ELR (cell line): ENCODE measurements around the gene CD300LD.
"Not testable (repeated sequence)": the region's sequence is repeated elsewhere in the genome, so short reads cannot be mapped to it uniquely, and the experiment has no call there.

Source experiments
- DNase-seq: peaks from one replicate; pipeline ENCODE4 v3.0.0-alpha.2; 2015; ENCODE audit warnings: low read depth

The CD300LD gene

DNA sequence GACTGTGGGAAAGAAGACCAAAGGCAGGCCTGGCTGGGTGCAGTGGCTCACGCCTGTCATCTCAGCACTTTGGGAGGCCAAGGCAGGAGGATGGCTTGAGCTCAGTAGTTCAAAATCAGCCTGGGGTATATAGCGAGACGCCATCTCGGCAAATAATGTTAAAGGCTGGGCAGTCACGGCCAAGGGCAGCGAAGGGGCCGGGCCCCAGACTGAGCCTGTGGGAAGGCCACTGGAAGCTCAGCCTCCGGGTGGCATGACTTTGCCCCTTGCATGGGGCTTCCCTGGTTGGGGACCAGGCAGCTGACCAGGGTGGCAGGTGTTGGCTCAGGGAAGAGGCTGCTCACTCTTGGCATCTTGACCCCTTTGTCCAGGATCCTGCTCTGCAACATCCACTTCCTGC is 14.0 kb upstream of the CD300LD start:
- no peak for DNase-seq

DNA sequence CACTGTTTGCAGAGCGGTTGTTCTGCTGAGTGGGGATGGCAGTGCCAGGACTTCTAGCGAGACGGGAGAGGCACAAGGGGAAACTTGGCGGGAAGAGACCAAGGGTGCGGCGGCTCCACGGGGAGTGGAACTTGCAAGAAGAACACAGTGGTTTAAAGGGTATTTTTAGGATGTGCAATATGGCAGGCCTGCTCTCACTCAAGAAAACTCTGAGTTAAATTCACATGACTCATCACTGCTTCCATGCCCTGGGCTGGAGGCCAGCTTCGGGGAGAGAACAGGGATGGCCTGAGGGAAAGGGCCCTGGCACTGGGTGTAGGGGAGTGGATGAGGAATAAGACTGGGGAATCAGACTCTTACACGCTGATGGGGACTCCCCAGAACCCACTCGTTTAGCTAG is 13.3 kb upstream of the CD300LD start:
- peak; percentile 72 for DNase-seq

DNA sequence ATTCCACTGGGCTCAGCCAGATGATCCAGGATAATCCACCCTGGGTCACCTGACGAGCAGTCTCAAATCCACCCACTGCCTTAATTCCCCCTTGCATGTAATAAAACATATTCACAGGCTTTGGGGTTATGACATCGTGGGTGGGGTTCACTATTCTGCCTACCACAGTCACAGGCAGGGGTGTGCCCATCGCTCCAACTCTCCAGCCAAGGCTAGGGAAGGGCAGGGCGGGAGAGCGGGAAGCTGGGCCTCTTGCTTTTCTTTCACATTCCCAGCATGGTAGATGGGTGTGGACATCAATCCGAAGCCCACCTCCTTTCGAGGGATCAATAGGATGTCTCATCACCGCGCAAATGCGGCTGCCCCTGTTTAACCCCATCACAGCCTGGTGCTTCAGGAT is 12.7 kb upstream of the CD300LD start:
- DNase-seq: no peak

DNA sequence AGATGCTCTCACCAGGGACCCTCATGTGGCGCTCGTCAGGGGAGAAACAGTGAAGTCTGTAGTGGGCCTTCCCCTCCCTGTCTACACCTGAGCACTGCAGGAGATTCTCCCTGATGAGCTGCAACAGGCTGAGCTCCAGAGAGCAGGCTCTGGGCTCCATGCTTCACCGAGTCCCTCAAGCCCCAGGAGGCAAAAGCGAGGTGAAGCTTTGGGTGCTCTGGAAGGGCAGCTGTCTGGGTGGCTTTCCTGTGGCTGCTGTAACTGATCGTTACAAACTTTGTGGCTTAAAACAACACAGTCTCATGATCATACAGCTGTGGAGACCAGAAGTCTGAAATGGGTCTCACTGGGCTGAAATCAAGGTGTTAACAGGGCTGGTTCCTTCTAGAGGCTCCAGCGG is 12.1 kb upstream of the CD300LD start:
- DNase-seq: no peak

DNA sequence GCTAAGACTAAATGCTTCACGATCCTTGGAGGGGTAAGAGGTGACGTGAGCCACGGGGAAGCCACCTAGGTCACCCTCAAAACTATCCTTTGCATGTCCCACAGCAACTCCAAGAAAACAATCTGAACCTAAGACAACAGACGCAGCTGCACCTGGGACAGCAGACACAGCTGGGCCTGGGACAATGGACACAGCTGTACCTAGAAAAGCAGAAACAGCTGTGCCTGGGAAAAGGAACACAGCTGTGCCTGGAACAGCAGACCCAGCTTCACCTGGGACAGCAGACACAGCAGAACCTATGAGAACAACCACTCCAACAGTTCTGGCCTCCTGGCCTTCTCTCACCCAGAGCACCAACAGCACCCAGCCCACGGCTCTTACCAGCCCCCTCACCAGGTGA is 11.7 kb upstream of the CD300LD start:
- no peak for DNase-seq

DNA sequence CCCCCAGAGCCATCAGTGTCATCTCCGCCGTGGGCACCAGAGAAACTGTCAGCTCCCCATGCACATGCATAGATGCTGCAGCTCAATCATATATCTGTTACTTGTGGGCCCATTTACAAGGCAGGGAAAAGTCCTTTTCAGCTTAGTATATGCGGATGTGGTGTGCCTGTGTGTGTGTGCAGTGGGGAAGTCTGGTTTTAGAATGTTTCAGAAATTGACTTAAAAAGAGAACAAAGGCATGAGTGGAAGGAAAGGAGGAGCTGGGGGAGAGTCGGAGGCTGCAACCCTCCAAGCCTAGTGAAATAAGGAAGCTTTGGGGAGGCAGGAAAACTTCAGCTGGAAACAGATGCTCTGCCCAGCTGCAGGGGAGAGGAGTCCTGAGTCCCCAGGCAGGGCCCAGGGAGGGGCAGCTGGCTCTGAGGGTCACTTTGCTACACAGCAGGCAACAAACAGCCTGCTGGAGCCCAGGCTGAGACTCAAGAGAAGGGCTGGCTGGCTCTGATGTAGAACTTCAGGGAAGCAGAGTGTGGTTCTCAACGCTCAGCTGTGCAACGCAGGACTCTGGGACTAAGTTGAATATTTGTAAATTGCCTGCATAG is 11.1 kb upstream of the CD300LD start:
- no peak for DNase-seq

DNA sequence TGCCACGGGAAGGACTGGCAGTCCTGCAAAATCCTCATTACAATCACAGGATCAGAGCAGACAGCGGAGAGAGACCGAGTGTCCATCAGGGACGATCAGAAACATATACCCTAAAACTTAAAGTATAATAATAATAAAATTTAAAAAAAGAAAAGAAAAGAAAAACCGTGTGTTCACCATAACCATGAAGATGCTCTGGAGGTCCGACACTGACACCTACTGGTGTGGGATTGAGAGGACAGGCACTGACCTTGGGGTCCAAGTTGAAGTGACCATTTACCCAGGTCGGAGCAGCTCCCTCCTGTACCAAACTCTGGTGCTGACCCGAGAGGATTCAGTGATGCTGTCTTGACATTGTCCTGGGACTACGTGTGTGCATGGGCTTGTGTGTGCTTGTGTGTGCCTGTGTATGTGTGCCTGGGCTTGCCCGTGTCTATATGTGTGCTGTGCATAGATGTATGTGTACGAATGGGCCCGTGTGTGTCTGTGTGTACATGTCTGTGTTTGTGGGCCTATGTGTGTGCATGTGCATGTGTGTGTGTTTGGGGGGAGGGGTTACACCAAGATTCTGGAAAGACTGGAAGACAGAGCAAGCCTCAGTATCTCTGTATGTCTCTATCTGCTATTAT is 10.0 kb upstream of the CD300LD start:
- DNase-seq: peak; percentile 62

DNA sequence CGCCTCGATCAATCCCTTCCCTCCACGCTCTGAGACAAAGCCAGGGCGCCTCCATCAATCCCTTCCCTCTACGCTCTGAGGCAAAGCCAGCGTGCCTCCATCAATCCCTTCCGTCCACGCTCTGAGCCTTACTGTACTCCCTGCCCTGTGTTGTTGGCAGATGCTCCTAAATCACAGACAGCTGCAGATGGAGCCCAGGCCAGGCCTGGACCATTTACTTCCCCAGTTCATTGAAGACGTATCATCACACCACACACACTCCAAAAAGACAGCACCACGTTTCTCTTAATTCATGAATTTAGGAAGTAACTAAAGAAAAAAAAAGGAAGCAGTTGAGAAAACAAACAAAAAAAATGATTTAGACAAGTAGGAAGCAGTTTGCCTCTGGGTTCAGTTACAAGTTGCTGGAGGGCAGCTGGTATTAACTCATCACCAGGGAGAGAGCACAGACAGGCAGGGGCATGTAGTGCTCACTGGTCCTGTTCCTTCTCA is 7.4 kb upstream of the CD300LD start:
- DNase-seq: no peak

DNA sequence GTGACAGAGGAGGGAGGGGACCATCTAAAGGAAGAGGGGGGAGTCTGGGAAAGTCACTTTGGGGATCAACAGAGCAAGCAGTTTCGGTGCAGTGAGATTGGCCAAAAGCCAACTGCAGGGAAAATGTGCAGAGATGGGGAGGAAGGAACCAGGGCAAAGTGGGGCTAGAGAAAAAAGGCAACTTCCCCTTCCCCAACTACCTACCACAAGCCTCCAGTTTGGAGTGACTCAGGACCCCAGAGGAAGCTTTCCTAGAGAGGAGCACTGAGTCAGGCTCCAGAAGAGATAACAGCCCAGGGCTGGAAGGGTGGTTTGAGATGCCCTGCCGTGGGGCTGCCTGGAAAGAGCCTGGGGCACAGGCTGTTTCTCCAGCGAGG is 6.9 kb upstream of the CD300LD start:
- DNase-seq: no peak

DNA sequence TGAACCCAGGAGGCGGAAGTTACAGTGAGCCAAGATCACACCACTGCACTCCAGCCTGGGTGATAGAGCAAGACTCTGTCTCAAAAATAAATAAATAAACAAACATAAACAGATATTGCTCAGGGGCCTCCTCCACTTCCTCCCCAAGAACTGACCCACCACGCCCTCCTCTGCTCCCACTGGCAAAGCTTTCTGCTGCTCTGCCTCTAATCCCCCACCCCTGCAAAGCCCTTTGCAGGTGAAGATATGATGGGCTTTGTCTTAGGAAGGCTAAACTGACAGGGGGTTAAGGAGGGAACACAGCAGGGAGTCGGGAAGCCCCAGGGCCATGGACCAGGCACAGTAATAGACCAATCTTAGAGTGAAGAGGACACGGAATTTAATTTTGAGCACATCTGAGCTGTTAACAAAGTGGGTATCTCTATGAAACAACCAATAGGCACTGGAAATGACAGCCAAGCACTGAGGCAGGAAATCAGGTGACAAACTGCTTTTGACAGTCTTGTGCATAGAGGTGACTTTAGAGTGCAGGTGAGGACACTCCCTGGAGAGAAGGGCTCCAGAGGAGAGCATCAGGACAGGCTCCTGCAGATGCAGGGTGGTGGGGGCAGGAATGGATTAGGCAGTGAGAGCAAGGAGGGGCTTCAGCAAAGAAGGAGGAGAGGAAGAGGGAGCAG is 6.4 kb upstream of the CD300LD start:
- no peak for DNase-seq

DNA sequence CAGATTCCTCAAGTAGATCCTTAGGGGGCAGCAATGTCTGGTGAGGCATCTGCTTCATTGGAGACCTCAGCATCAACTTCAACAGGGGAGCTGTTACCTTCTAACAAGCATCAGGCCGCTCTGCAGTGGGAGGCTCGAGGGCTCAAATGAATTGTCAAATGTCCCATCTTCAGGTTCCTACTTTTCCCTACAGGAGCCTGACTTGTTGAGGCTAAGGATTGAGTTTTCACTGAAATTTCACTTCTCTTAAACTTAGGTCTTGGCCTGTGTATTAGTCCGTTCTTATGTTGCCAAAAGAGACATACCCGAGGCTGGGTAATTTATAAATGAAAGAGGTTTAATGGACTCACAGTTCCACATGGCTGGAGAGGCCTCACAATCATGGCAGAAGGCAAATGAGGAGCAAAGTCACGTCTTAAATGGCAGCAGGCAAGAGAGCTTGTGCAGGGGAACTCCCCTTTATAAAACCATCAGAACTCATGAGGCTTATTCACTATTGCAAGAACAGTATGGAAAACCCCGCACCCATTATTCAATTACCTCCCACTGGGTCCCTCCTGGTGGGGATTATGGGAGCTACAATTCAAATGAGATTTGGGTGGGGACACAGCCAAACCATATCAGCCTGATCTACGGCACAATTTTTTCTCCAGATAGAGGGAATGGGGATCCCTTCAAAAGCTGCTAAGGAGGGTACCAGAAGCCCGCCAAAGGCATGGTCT is 5.1 kb upstream of the CD300LD start:
- DNase-seq: no peak

DNA sequence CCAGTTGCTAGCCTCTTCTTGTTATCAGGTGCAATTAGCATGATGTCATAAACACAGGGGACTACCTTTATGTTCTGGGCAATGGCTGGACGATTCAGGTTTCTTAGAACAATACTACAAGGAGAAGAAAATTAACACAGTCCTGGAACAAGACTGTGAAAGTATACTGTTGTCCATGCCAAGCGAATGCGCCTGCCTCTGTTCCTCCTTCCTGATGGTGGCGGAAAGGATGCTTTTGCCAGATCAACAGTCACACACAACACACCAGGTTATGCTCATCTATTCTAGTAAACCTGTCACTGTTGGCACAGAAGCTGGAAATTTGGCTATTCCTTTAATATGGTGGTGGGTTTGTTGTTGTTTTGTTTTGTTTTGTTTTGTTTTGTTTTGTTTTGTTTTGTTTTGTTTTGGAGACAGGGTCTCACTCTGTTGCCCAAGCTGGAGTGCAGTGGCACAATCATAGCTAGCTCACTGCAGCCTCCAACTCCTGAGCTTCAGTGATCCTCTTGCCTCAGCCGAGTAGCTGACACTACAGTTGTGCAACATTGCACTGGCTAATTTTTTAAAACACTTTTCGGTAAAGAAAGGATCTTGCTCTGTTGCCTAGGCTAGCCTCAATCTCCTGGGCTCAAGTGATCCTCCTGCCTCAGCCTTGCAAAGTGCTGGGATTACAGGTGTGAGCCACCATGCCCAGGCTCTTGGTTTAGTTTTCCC is 3.1 kb upstream of the CD300LD start:
- DNase-seq: no peak

DNA sequence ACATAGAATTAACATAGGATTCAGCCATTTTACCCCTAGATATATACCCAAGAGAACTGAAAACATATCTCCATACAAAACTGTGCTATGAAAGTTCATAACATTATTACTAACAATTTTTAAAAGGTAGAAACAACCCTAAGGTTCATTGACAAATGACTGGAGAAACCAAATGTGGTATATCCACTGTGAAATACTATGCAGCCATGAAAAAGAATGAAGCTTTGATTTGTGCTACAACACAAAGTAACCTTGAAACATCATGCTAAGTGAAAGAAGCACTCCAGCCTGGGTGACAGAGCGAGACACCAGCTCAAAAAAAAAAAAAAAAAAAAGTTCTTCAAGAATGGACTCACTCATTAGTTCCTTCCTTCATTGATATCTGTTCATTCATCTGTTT is 580 bp downstream of the CD300LD start:
- no peak for DNase-seq

DNA sequence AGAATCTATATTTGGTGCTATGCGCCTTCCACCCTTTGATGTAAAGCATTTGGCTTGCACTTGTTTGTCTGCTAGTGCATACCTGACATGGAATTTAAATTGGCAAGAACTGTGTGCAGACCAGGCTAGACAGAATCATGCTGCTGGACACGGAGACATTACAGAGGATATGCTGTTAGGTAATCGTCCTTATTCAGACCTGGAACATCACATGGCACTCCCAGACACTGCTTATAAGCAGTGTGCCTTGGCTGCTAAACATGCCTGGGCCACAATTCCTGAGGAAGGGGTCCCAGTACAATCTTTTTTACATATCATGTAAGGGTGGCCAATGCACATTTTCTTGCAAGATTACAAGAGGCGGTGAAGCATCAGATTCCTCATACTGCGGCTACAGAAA is 6.4 kb downstream of the CD300LD start:
- no peak for DNase-seq

DNA sequence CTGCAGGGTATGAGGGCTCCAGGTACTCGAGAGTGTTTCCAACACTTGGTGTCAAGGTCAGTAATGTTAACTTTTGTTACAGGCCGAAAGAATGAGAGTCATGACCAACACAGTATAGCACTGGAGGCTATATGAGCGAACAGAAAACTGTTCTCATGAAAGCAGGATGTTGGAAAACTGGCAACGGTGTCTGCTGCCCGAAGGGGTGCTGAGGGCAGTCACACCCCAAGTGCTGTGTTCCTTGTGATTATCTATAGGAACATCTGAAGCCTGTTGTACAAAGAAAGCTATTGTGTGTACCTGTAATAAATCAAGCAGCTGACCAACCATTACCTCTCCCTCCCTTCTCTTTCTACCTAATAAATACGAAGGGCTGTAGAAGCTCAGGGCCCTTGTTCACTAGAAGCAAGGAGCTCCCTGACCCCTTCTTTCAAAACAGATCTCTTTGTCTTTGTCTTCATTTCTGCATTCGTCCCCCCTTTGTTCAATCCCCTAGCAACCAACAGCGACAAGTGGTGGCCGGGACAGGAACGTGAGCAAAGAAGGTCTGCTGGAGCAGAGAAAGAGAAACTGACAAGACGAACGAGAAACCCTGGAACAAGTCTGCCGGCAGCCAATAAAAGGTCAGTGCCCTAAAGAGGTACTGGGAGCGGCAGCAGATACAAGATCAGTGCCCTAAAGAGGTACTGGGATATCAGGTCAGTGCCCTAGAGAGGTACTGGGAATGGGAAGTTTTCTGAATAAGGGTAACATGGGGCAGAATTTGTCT is 7.6 kb downstream of the CD300LD start:
- DNase-seq: no peak

DNA sequence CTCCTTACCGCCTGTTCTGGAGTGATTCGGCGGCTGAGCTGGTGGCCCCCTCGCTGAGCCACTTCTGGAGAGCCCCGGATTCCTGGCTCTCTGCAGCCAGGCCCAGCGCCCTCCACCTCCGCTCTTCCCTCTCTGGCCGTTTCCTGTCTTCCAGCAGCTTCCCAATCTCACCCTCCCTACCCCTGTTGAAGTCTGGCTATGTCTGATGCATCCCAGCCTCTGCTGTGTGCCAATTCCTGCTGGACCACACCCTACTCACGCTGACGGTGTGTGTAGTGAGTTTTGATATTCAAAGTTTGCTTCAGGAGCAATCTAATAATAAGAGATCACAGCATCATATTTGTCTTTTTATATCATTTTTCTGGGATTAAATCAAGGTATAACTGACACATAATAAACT is 9.4 kb downstream of the CD300LD start:
- no peak for DNase-seq

DNA sequence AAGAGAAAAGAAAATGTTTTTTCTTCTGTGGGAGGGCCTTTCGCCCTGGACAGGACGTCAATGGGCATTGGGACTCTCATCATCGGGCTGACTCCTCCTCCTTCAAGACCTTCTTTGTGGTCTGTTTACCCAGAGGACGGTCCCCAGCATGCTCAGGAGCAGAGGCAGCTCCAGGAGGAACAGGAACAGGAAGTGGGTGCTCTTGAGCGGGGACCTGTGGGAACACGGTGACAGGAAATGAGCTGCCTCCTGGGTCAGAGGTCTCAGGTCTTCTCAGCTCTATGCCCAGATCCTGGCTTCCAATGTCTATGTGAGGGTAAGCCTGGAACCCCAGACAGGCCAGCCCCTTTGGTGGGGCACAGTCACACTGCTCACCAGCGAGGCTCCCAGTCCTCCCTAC is 12.2 kb downstream of the CD300LD start:
- DNase-seq: no peak

DNA sequence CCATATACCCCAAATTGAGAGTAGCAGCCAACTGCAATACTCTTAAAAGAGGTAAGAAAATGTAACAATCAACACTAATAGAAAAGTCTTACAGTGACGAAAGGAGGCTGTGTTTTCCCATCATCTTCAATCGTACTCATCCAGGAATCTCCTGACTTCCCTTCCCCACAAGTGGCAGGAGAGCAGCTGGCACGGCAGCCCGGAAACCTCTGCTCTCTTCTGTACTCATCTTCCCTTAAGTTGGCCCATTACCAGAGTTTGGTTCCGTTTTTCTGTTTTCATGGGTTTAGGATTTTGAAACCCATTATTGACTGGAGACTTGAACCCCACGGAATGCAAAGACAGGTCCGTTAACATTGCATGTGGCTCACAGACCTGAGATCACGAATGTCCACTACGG is 13.1 kb downstream of the CD300LD start:
- DNase-seq: no peak

DNA sequence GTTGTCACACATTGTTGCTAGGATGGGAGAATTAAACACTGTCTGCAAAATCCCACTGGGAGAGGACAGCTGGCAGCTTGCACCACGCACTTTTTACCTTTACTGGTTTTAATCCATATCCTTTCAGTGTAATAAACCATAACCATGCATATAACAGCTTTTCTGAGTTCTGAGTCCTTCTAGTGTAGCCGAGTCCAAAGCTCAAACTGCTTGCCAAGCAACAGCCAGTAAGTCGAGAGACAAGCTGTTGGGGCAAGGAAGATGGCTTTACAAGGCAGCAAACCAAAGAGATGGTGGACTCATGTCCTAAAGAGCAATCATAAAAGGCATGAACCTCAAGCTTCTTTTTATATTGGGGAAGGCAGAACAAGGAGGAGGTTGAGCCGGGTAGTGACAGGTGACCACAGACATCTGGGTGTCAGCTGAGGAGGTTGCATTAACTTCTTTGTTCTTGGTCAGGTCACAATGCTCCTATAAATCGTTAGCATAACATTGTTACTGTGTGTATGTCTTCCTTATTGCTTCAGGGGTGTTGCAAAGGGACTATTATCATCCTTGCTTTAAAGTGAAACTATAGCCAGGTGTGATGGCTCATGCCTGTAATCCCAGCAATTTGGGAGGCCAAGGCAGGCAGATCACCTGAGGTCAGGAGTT is 17.5 kb downstream of the CD300LD start:
- DNase-seq: no peak

DNA sequence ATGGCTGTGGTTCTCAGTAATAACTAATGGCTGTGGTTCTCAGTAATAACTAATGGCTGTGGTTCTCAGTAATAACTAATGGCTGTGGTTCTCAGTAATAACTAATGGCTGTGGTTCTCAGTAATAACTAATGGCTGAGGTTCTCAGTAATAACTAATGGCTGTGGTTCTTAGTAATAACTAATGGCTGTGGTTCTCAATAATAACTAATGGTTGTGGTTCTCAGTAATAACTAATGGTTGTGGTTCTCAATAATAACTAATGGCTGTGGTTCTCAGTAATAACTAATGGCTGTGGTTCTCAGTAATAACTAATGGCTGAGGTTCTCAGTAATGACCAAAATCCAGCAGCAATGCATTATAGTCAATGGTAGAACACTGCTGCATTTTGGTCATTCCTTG is 18.4 kb downstream of the CD300LD start:
- not testable (repeated sequence) for DNase-seq

DNA sequence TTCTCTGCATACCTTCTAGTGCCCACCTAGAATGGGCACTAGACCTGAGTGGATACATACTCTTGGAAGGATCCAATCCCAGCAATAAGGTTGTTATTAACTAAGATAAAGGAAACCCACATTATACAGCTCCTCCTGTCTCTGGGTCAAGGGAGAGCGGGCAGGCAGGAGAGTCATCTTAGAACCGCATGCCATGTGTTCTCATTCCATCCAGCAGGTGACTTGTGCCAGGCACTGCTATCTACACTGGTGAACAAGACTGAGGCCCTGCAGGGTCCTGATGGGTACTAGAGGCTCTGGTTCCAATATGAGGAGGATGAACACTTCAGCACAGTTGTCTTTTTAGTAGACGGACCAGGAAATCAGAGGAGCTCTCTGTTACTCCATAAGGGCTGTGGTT is 18.9 kb downstream of the CD300LD start:
- DNase-seq: no peak
